ENCODE results near the gene EPHB2. TPM values are rescaled to one million over a fixed set of nuclear protein-coding genes. Genes with fewer than 3 reads are reported as not detected.

The EPHB2 gene
- total RNA-seq, 1 donor from 2014 or later: 5.0 TPM

DNA sequence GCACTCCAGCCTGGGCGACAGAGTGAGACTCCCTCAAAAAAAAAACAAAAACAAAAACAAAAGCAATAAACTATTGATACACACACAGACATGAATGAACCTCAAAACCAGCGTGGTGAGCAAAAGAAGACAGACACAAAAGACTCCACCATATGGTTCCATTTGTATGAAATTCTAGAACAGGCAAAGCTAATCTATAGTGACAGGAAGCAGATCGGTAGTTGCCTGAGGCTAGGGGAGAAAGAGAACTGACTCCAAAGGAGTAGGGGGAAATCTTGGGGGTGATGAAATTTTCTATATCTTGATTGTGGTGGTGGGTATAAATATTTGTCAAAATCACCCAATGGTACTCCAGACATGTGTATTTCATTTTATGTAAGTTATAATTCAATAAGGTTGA, 241.2 kb downstream of the EPHB2 start:
- no peak for ATAC-seq
- no peak for DNase-seq
- H3K9me3 ChIP-seq: no peaks in the 10 kb centered on the region
- H3K27me3 ChIP-seq (ENCODE audit: low read depth): peaks cover 50% of the 10 kb centered on the region
- H3K4me3 ChIP-seq: no peak overlapping the region
- TF ChIP-seq, protein P1, sequence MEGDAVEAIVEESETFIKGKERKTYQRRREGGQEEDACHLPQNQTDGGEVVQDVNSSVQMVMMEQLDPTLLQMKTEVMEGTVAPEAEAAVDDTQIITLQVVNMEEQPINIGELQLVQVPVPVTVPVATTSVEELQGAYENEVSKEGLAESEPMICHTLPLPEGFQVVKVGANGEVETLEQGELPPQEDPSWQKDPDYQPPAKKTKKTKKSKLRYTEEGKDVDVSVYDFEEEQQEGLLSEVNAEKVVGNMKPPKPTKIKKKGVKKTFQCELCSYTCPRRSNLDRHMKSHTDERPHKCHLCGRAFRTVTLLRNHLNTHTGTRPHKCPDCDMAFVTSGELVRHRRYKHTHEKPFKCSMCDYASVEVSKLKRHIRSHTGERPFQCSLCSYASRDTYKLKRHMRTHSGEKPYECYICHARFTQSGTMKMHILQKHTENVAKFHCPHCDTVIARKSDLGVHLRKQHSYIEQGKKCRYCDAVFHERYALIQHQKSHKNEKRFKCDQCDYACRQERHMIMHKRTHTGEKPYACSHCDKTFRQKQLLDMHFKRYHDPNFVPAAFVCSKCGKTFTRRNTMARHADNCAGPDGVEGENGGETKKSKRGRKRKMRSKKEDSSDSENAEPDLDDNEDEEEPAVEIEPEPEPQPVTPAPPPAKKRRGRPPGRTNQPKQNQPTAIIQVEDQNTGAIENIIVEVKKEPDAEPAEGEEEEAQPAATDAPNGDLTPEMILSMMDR (IDR thresholded peaks at IDR 0.05): no peak
- intact Hi-C loops (cut with DNase I): no loop called here
- H3K36me3 ChIP-seq: no peaks in the 10 kb centered on the region
- H3K4me1 ChIP-seq: no peaks in the 10 kb centered on the region
- no peak overlapping the region for H3K27ac ChIP-seq

DNA sequence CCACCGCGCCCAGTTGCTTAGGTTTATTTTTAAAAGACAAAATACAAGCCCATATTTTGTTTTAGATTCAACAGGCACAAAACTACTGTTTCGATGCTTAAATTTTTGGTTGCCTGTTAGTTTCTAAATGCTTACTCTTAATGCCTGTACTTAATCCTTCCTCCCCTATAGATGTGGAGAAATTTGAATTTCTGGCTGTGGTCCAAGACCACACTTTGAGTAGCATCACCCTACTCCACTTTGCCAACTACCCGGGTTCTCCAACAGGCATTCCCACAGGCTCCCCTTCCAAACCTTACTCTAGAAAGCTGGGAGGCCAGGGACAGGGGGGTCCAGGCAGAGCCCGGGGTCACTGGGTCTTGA, 242.0 kb downstream of the EPHB2 start:
- intact Hi-C loops (cut with DNase I): no loop called here
- Histone ChIP-seq H3K4me3 (no peak overlapping the region), H3K27me3 (ENCODE audit: low read depth) (peaks cover 50% of the 10 kb centered on the region), H3K36me3 (no peaks in the 10 kb centered on the region), H3K9me3 (no peaks in the 10 kb centered on the region), H3K27ac (no peak overlapping the region), H3K4me1 (no peaks in the 10 kb centered on the region)
- ATAC-seq (no peak), DNase-seq (no peak)
- TF ChIP-seq, protein P1 (IDR thresholded peaks at IDR 0.05): no peak

DNA sequence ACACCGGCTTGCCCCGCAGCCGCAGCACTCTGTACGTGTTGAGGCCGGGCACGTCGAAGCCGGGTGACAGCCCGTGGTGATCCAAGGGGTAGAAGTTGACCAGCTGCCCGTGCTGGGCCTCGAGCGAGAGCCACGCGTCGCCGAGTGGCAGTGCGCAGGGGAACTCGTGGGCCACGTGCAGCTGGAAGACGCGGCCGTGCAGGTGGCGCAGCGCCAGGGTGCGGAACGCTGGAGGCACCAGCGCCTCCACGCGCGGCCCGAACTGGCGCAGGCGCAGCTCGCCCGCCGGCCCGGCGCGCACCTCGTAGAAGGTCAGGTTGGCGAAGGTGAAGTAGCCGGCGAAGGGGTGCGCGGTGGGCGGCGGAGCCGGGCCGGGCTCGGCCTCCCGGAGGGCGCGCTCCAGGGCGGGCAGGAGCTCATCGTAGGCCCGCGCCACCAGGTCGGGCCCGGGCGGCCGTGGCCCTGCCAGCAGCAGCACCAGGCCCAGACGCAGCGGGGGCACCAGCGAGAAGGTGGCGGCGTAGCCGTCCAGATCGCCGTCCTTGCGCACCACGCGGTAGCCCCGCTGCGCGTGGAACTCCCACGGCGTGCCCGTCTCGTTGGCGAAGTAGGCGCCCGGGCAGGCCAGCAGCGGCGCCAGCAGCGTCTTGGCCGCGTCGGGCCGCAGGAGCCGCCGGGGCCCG, 242.6 kb downstream of the EPHB2 start:
- no peaks in the 10 kb centered on the region for H3K4me1 ChIP-seq
- peaks cover 52% of the 10 kb centered on the region for H3K27me3 ChIP-seq (ENCODE audit: low read depth)
- no peak overlapping the region for H3K4me3 ChIP-seq
- DNase-seq (no peak), ATAC-seq (peak in 1 of 2 donors; percentile 27)
- H3K9me3 ChIP-seq: no peaks in the 10 kb centered on the region
- H3K36me3 ChIP-seq: no peaks in the 10 kb centered on the region
- intact Hi-C loops (cut with DNase I): no loop called here
- H3K27ac ChIP-seq: no peak overlapping the region
- TF ChIP-seq, protein P1 (IDR thresholded peaks at IDR 0.05): no peak

DNA sequence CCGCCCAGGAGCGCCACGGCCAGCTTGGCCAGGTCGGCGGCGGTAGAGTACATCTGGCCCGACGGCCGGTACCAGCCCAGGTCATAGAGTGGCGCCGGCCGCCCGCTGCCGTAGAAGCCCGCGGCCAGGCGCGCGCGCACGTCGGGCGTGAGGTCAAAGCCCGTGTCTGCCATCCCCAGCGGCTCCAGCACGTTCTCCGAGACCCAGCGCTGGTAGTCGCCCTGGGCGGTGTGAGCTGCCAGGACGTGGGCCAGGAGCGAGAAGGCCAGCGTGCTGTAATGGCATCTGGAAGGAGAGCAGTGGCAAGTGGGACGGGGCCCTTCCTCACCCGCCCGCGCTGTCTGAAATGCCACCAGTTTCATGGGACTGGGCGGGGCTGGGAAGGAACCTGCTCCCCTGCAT, 243.1 kb downstream of the EPHB2 start:
- Histone ChIP-seq H3K27ac (no peak overlapping the region), H3K36me3 (no peaks in the 10 kb centered on the region), H3K4me1 (no peaks in the 10 kb centered on the region), H3K4me3 (no peak overlapping the region), H3K27me3 (ENCODE audit: low read depth) (peaks cover 55% of the 10 kb centered on the region), H3K9me3 (no peaks in the 10 kb centered on the region)
- TF ChIP-seq, protein P1 (IDR thresholded peaks at IDR 0.05): no peak
- DNase-seq (no peak), ATAC-seq (no peak)
- intact Hi-C loops (cut with DNase I): no loop called here

DNA sequence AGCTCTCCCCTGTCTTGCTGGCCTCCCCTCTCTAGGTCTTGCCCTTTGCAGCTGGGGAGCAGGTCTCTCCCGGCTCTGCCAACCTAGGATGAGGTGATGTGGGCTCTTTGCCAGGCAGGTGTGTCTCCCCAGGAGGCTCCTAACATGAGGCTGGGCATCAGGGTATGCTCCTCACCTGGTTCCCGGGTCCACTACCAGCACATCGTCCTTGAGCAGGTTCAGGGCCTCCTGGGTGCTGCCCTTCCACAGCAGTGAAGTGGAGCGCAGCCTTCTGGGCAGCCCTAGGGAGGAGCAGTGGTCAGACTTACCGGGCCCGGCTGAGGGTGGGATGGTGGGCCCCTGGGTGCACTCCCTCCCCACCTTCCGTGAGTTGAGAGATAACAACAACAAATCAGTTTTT, 244.5 kb downstream of the EPHB2 start:
- no peak overlapping the region for H3K27ac ChIP-seq
- no peaks in the 10 kb centered on the region for H3K36me3 ChIP-seq
- TF ChIP-seq, protein P1 (IDR thresholded peaks at IDR 0.05): no peak
- intact Hi-C loops (cut with DNase I): no loop called here
- peaks cover 51% of the 10 kb centered on the region for H3K27me3 ChIP-seq (ENCODE audit: low read depth)
- no peak overlapping the region for H3K4me3 ChIP-seq
- no peaks in the 10 kb centered on the region for H3K9me3 ChIP-seq
- DNase-seq: no peak
- no peak for ATAC-seq
- no peaks in the 10 kb centered on the region for H3K4me1 ChIP-seq
